ENCODE data around the gene HBG1.

Gene HBG1

DNA sequence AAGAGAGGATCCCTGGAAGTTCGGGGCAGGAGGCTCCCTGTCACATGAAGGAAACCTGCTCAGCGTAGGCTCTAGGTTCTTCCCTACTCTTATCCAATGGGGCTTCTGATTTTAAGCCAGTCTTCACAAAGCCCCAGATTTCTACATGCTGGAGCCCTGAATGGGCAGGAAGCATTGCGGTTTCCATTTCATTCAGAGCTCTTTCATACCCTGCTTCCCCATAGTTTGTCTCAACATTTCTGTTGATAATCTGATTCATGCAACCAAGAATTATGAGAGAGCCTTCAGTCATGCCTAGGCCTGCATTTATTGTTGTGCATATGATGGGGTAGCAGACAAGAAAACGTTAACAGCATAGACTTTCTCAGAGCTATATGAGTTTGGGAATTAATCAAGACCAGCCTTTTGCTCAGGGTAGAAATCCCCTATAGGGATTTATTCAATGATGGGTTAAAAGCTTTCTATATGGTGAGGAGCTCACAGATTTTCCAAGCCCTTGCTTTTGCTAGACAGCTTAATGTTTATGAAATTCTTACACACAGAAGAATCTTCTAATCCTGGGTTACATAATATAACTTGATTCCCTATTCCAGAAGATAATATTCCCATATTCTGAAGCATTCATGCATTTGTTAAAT, 36.2 kb upstream of the HBG1 start:
- no peaks in the 10 kb centered on the region for H3K27me3 ChIP-seq (ENCODE audit: control insufficient read depth, insufficient read depth, low read length)
- no peaks in the 10 kb centered on the region for H3K36me3 ChIP-seq (ENCODE audit: control insufficient read depth, insufficient read depth, low read length)
- no peak overlapping the region for H3K27ac ChIP-seq (ENCODE audit: low read depth, low read length)
- H3K9ac ChIP-seq (ENCODE audit: low read length): no peak overlapping the region
- no peak overlapping the region for H3K4me3 ChIP-seq (ENCODE audit: low read length)
- H3K4me1 ChIP-seq (ENCODE audit: control insufficient read depth, insufficient read depth, low read length): no peaks in the 10 kb centered on the region

DNA sequence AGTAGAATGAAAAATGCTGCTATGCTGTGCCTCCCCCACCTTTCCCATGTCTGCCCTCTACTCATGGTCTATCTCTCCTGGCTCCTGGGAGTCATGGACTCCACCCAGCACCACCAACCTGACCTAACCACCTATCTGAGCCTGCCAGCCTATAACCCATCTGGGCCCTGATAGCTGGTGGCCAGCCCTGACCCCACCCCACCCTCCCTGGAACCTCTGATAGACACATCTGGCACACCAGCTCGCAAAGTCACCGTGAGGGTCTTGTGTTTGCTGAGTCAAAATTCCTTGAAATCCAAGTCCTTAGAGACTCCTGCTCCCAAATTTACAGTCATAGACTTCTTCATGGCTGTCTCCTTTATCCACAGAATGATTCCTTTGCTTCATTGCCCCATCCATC, 35.0 kb upstream of the HBG1 start:
- Histone ChIP-seq H3K27me3 (ENCODE audit: control insufficient read depth, insufficient read depth, low read length) (no peaks in the 10 kb centered on the region), H3K27ac (ENCODE audit: low read depth, low read length) (no peak overlapping the region), H3K4me1 (ENCODE audit: control insufficient read depth, insufficient read depth, low read length) (no peaks in the 10 kb centered on the region), H3K4me3 (ENCODE audit: low read length) (no peak overlapping the region), H3K9ac (ENCODE audit: low read length) (no peak overlapping the region), H3K36me3 (ENCODE audit: control insufficient read depth, insufficient read depth, low read length) (no peaks in the 10 kb centered on the region)

DNA sequence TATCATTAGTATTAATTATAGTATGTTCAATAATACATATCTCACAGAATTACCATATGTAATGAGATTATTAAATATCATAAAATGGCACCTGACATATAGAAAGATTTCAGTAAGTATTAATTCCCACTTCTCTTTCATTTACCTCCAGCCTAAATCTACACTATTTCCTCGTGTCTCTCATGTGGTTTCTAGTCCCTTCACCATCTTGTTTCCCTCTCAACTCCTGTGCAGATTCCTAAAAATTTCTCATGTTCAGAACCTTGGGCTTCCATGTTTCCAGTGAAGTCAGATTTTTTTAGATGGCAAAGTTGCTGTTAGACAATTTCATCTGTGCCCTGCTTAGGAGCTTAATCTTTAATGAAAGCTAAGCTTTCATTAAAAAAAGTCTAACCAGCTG, 34.2 kb upstream of the HBG1 start:
- Histone ChIP-seq H3K27me3 (ENCODE audit: control insufficient read depth, insufficient read depth, low read length) (no peaks in the 10 kb centered on the region), H3K36me3 (ENCODE audit: control insufficient read depth, insufficient read depth, low read length) (no peaks in the 10 kb centered on the region), H3K27ac (ENCODE audit: low read depth, low read length) (no peak overlapping the region), H3K4me3 (ENCODE audit: low read length) (no peak overlapping the region), H3K9ac (ENCODE audit: low read length) (no peak overlapping the region), H3K4me1 (ENCODE audit: control insufficient read depth, insufficient read depth, low read length) (no peaks in the 10 kb centered on the region)

DNA sequence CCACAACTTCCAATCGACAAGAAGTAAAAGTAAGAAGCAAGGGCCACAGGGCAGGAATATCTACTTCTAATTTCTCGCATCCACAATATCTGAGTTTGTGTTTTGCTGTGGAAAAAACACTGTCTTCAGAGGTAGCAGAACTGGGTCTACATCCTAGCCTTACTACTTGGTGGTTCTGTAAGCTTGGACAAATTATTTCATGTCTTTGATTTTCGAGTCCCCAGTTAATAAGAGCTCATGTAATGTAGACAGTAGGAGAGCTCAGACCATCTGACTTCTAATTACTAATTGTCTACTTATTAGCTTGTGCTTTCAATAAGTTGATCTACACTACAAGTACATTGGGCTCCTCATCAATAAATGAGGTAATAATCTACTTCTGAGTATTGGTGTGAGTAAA, 33.4 kb upstream of the HBG1 start:
- Histone ChIP-seq H3K27me3 (ENCODE audit: control insufficient read depth, insufficient read depth, low read length) (no peaks in the 10 kb centered on the region), H3K4me3 (ENCODE audit: low read length) (no peak overlapping the region), H3K36me3 (ENCODE audit: control insufficient read depth, insufficient read depth, low read length) (no peaks in the 10 kb centered on the region), H3K27ac (ENCODE audit: low read depth, low read length) (no peak overlapping the region), H3K4me1 (ENCODE audit: control insufficient read depth, insufficient read depth, low read length) (no peaks in the 10 kb centered on the region), H3K9ac (ENCODE audit: low read length) (no peak overlapping the region)

GRCh38 chr11:5282628-5283027, 33.0 kb upstream of the HBG1 start:
- Histone ChIP-seq H3K27ac (ENCODE audit: low read depth, low read length) (no peak overlapping the region), H3K4me1 (ENCODE audit: control insufficient read depth, insufficient read depth, low read length) (no peaks in the 10 kb centered on the region), H3K9ac (ENCODE audit: low read length) (no peak overlapping the region), H3K36me3 (ENCODE audit: control insufficient read depth, insufficient read depth, low read length) (no peaks in the 10 kb centered on the region), H3K27me3 (ENCODE audit: control insufficient read depth, insufficient read depth, low read length) (no peaks in the 10 kb centered on the region), H3K4me3 (ENCODE audit: low read length) (no peak overlapping the region)

GRCh38 chr11:5281596-5281995, 31.9 kb upstream of the HBG1 start:
- no peak overlapping the region for H3K27ac ChIP-seq (ENCODE audit: low read depth, low read length)
- H3K36me3 ChIP-seq (ENCODE audit: control insufficient read depth, insufficient read depth, low read length): no peaks in the 10 kb centered on the region
- H3K9ac ChIP-seq (ENCODE audit: low read length): no peak overlapping the region

GRCh38 chr11:5280582-5281102, 31.0 kb upstream of the HBG1 start:
- no peaks in the 10 kb centered on the region for H3K27me3 ChIP-seq (ENCODE audit: control insufficient read depth, insufficient read depth, low read length)
- no peak overlapping the region for H3K27ac ChIP-seq (ENCODE audit: low read depth, low read length)
- H3K4me1 ChIP-seq (ENCODE audit: control insufficient read depth, insufficient read depth, low read length): no peaks in the 10 kb centered on the region
- no peak overlapping the region for H3K4me3 ChIP-seq (ENCODE audit: low read length)
- H3K9ac ChIP-seq (ENCODE audit: low read length): no peak overlapping the region
- no peaks in the 10 kb centered on the region for H3K36me3 ChIP-seq (ENCODE audit: control insufficient read depth, insufficient read depth, low read length)

More at GRCh38 chr11:5281596-5281995, 31.9 kb upstream of the HBG1 start:
- H3K4me3 ChIP-seq (ENCODE audit: low read length): no peak overlapping the region
- H3K27me3 ChIP-seq (ENCODE audit: control insufficient read depth, insufficient read depth, low read length): no peaks in the 10 kb centered on the region
- no peaks in the 10 kb centered on the region for H3K4me1 ChIP-seq (ENCODE audit: control insufficient read depth, insufficient read depth, low read length)

GRCh38 chr11:5279471-5280090, 29.9 kb upstream of the HBG1 start:
- no peaks in the 10 kb centered on the region for H3K4me1 ChIP-seq (ENCODE audit: control insufficient read depth, insufficient read depth, low read length)
- H3K27ac ChIP-seq (ENCODE audit: low read depth, low read length): no peak overlapping the region

DNA sequence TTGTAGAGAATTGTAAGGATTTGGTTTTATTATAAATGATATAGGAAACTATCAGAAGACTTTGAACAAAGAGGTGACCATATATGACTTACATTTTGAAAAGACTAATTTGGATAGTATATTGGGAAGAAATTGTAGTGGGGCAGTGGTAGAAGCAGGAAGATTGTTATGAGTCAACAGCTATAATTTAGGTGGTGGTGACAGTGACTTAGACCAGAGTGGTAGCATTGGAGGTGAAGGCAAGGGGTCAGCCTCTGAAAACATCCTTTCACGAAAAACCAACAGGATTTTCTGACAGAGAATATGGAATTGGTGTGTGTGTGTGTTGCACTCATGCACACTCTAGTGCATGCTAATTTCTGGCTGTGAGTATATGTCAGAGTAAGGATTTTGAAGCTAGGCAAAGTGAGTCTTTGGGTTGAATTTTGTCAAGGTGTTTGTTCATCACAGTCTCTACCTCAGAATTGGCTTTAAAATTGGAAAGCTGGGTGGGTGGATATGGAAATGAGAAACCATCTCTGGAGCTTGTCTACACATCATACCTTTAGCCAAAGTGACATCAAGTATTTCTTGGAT, 28.2 kb upstream of the HBG1 start:
- no peak overlapping the region for H3K9ac ChIP-seq (ENCODE audit: low read length)
- no peaks in the 10 kb centered on the region for H3K4me1 ChIP-seq (ENCODE audit: control insufficient read depth, insufficient read depth, low read length)
- H3K27me3 ChIP-seq (ENCODE audit: control insufficient read depth, insufficient read depth, low read length): no peaks in the 10 kb centered on the region
- no peak overlapping the region for H3K27ac ChIP-seq (ENCODE audit: low read depth, low read length)
- no peaks in the 10 kb centered on the region for H3K36me3 ChIP-seq (ENCODE audit: control insufficient read depth, insufficient read depth, low read length)
- no peak overlapping the region for H3K4me3 ChIP-seq (ENCODE audit: low read length)

More at GRCh38 chr11:5279471-5280090, 29.9 kb upstream of the HBG1 start:
- Histone ChIP-seq H3K4me3 (ENCODE audit: low read length) (no peak overlapping the region), H3K27me3 (ENCODE audit: control insufficient read depth, insufficient read depth, low read length) (no peaks in the 10 kb centered on the region), H3K36me3 (ENCODE audit: control insufficient read depth, insufficient read depth, low read length) (no peaks in the 10 kb centered on the region), H3K9ac (ENCODE audit: low read length) (no peak overlapping the region)

GRCh38 chr11:5276697-5277096, 27.0 kb upstream of the HBG1 start:
- no peaks in the 10 kb centered on the region for H3K27me3 ChIP-seq (ENCODE audit: control insufficient read depth, insufficient read depth, low read length)
- H3K36me3 ChIP-seq (ENCODE audit: control insufficient read depth, insufficient read depth, low read length): no peaks in the 10 kb centered on the region
- no peak overlapping the region for H3K9ac ChIP-seq (ENCODE audit: low read length)
- H3K4me3 ChIP-seq (ENCODE audit: low read length): no peak overlapping the region
- no peak overlapping the region for H3K27ac ChIP-seq (ENCODE audit: low read depth, low read length)
- H3K4me1 ChIP-seq (ENCODE audit: control insufficient read depth, insufficient read depth, low read length): no peaks in the 10 kb centered on the region

GRCh38 chr11:5275369-5276110, 25.9 kb upstream of the HBG1 start:
- Histone ChIP-seq H3K4me3 (ENCODE audit: low read length) (no peak overlapping the region), H3K4me1 (ENCODE audit: control insufficient read depth, insufficient read depth, low read length) (no peaks in the 10 kb centered on the region), H3K27ac (ENCODE audit: low read depth, low read length) (no peak overlapping the region), H3K36me3 (ENCODE audit: control insufficient read depth, insufficient read depth, low read length) (no peaks in the 10 kb centered on the region), H3K9ac (ENCODE audit: low read length) (no peak overlapping the region), H3K27me3 (ENCODE audit: control insufficient read depth, insufficient read depth, low read length) (no peaks in the 10 kb centered on the region)

DNA sequence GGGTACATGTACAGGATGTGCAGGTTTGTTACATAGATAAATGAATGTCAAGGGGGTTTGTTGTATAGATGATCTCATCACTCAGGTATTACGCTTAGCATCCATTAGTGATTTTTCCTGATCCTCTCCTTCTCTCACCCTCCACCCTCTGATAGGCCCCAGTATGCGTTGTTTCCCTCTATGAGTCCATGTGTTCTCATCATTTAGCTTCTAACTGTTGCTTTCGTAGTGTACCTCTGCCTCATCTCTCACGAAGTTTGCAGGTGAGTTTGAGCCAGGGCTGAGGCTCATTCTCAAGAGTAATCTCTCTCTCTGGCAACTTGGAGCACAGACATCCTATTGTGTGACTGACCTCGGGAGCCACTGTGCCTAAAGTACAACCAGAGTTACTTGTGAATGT, 24.7 kb upstream of the HBG1 start:
- Histone ChIP-seq H3K27ac (ENCODE audit: low read depth, low read length) (no peak overlapping the region), H3K27me3 (ENCODE audit: control insufficient read depth, insufficient read depth, low read length) (no peaks in the 10 kb centered on the region), H3K36me3 (ENCODE audit: control insufficient read depth, insufficient read depth, low read length) (no peaks in the 10 kb centered on the region), H3K4me3 (ENCODE audit: low read length) (no peak overlapping the region), H3K9ac (ENCODE audit: low read length) (no peak overlapping the region), H3K4me1 (ENCODE audit: control insufficient read depth, insufficient read depth, low read length) (no peaks in the 10 kb centered on the region)

Data from rectal smooth muscle tissue (tissue), 1 donor.